Measurements from ENCODE around the gene MRPS26.
"Not testable (repeated sequence)": the region's sequence is repeated elsewhere in the genome, so short reads cannot be mapped to it uniquely, and the experiment has no call there.

MRPS26 gene

GRCh38 chr20:3051385-3052019 lies 5.7 kb downstream of the MRPS26 start:
- H3K9me3 ChIP-seq (ENCODE audit: control insufficient read depth, insufficient read depth, low read depth, low read length), result no peaks in the 10 kb centered on the region
- H3K36me3 ChIP-seq (ENCODE audit: control insufficient read depth in 2 of 2, insufficient read depth in 1 of 2, low read length in 2 of 2), result peaks cover 25 to 32% of the 10 kb centered on the region in 2 experiments
- 0 out of 2 replicates have a peak, but pooled peaks have one; percentile 12 for TF ChIP-seq ZBTB17 (tag by site-specific recombination; IDR thresholded peaks at IDR 0.05)
- TF ChIP-seq, protein P1, sequence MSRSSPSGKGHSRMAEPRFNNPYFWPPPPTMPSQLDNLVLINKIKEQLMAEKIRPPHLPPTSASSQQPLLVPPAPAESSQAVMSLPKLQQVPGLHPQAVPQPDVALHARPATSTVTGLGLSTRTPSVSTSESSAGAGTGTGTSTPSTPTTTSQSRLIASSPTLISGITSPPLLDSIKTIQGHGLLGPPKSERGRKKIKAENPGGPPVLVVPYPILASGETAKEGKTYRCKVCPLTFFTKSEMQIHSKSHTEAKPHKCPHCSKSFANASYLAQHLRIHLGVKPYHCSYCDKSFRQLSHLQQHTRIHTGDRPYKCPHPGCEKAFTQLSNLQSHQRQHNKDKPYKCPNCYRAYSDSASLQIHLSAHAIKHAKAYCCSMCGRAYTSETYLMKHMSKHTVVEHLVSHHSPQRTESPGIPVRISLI (tag by site-specific recombination; IDR thresholded peaks at IDR 0.05), result 0 out of 2 replicates have a peak, but pooled peaks have one; percentile 11
- no peak for TF ChIP-seq ZNF558 (tag by site-specific recombination; IDR thresholded peaks at IDR 0.05)
- H3K27ac ChIP-seq (ENCODE audit: extremely low read depth, low read depth, low read length), result no peak overlapping the region
- H3K4me3 ChIP-seq (ENCODE audit: low read depth, low read length), result no peak overlapping the region
- POLR2A ChIA-PET, result interaction anchor here (0.7 to 1.1 kb wide), 2 partner anchors 9 to 22 kb away, joined by 3 read pairs; no protein-coding TSS in a partner anchor
- peaks cover 5% of the 10 kb centered on the region for H3K4me1 ChIP-seq (ENCODE audit: control insufficient read depth, insufficient read depth, low read length)
- CTCF ChIA-PET, result interaction anchor here (0.9 to 2.7 kb wide), 2 partner anchors 199 to 264 kb away, joined by 4 to 32 read pairs; no protein-coding TSS in a partner anchor

- Histone ChIP-seq H3K9me3 (ENCODE audit: control insufficient read depth, insufficient read depth, low read depth, low read length) (no peaks in the 10 kb centered on the region), H3K4me1 (ENCODE audit: control insufficient read depth, insufficient read depth, low read length) (no peaks in the 10 kb centered on the region), H3K4me3 (ENCODE audit: low read depth, low read length) (no peak overlapping the region), H3K27ac (ENCODE audit: extremely low read depth, low read depth, low read length) (no peak overlapping the region), H3K36me3 (ENCODE audit: control insufficient read depth in 2 of 2, insufficient read depth in 1 of 2, low read length in 2 of 2) (no peaks in the 10 kb centered on the region)
- no peak for TF ChIP-seq HIC1 (tag by site-specific recombination; IDR thresholded peaks at IDR 0.05)
- no peak for TF ChIP-seq OSR2 (tag by site-specific recombination; IDR thresholded peaks at IDR 0.05)
- TF ChIP-seq ZFP69B (tag by site-specific recombination; IDR thresholded peaks at IDR 0.05), result no peak
- TF ChIP-seq ZBTB7A (tag by site-specific recombination; IDR thresholded peaks at IDR 0.05; ENCODE audit: low read depth), result no peak
- TF ChIP-seq AEBP2 (tag by site-specific recombination; IDR thresholded peaks at IDR 0.05; ENCODE audit: borderline replicate concordance), result no peak
- TF ChIP-seq ZNF175 (tag by site-specific recombination; IDR thresholded peaks at IDR 0.05), result no peak
- TF ChIP-seq ZNF341 (tag by site-specific recombination; IDR thresholded peaks at IDR 0.05; ENCODE audit: low read depth), result no peak
- TF ChIP-seq ZNF837 (tag by site-specific recombination; IDR thresholded peaks at IDR 0.05), result no peak
- TF ChIP-seq KLF8 (tag by site-specific recombination; IDR thresholded peaks at IDR 0.05), result no peak
- no peak for TF ChIP-seq GFI1B (tag by site-specific recombination; IDR thresholded peaks at IDR 0.05)
- no peak for TF ChIP-seq ZNF473 (tag by site-specific recombination; IDR thresholded peaks at IDR 0.05)
- CTCF ChIA-PET, result interaction anchor here (1.0 kb wide), 1 partner anchor 10 kb away, joined by 4 read pairs; no protein-coding TSS in a partner anchor
- POLR2A ChIA-PET, result no interaction called here
These were observed 13.6 kb downstream of the MRPS26 start for GRCh38 chr20:3059489-3059888.

- CTCF ChIA-PET, result interaction anchor here (0.6 to 1.6 kb wide), 2 partner anchors 10 to 889 kb away, joined by 4 to 5 read pairs; no protein-coding TSS in a partner anchor
- H3K27ac ChIP-seq (ENCODE audit: extremely low read depth, low read depth, low read length); H3K4me1 ChIP-seq (ENCODE audit: control insufficient read depth, insufficient read depth, low read length); H3K9me3 ChIP-seq (ENCODE audit: control insufficient read depth, insufficient read depth, low read depth, low read length); POLR2A ChIA-PET; H3K4me3 ChIP-seq (ENCODE audit: low read depth, low read length); H3K36me3 ChIP-seq (ENCODE audit: control insufficient read depth in 2 of 2, insufficient read depth in 1 of 2, low read length in 2 of 2): not testable (repeated sequence)
These were observed 18.3 kb downstream of the MRPS26 start for GRCh38 chr20:3064119-3064518.
